Mesendoderm (in vitro differentiated cells): ENCODE data around the gene PRKCG.
"Not testable (repeated sequence)": the region's sequence is repeated elsewhere in the genome, so short reads cannot be mapped to it uniquely, and the experiment has no call there.

Source experiments
- DNase-seq: peaks from one replicate; pipeline ENCODE4 v3.0.0; 2013
- H2AK5ac ChIP-seq: 2 replicates; pipeline ENCODE4 v1.6.1; 2013; ENCODE audit warnings: low read length, inconsistent platforms
- H2BK120ac ChIP-seq: 2 replicates; pipeline ENCODE4 v1.6.1; 2013; ENCODE audit warnings: low read depth, mild to moderate bottlenecking, low read length, moderate library complexity, mixed read lengths
- H2BK15ac ChIP-seq: replicated peaks from 2 replicates; pipeline ENCODE4 v1.6.1; 2013; ENCODE audit warnings: low read depth, mild to moderate bottlenecking, moderate library complexity
- H2BK5ac ChIP-seq: 2 replicates; pipeline ENCODE4 v1.6.1; 2013; ENCODE audit warnings: low read length, inconsistent platforms
- H3K18ac ChIP-seq: 2 replicates; pipeline ENCODE4 v1.6.1; 2013; ENCODE audit warnings: mild to moderate bottlenecking, low read length, mixed read lengths
- H3K23ac ChIP-seq: one replicate; pipeline ENCODE4 v1.6.1; 2013; ENCODE audit warnings: low read length
- H3K27ac ChIP-seq: 2 replicates; pipeline ENCODE4 v1.5.1; 2013; ENCODE audit warnings: low read depth, mild to moderate bottlenecking, inconsistent platforms, low read length, moderate library complexity
- H3K27me3 ChIP-seq: 2 replicates; pipeline ENCODE4 v1.6.1; 2013; ENCODE audit warnings: low read length, control low read depth, mild to moderate bottlenecking, inconsistent platforms; ENCODE audit not compliant: insufficient read depth, poor library complexity
- H3K36me3 ChIP-seq: 2 replicates; pipeline ENCODE4 v1.6.1; 2013; ENCODE audit warnings: low read length, inconsistent platforms; ENCODE audit not compliant: control insufficient read depth, insufficient read depth
- H3K4ac ChIP-seq: one replicate; pipeline ENCODE4 v1.6.1; 2013; ENCODE audit warnings: low read depth, mild to moderate bottlenecking, low read length, moderate library complexity
- H3K4me1 ChIP-seq: 2 replicates; pipeline ENCODE4 v1.6.1; 2013; ENCODE audit warnings: low read depth, low read length, inconsistent platforms; ENCODE audit not compliant: control insufficient read depth
- H3K4me2 ChIP-seq: 2 replicates; pipeline ENCODE4 v1.6.1; 2013; ENCODE audit warnings: low read length
- H3K4me3 ChIP-seq: 2 replicates; pipeline ENCODE4 v1.5.1; 2013; ENCODE audit warnings: mild to moderate bottlenecking, low read length
- H3K56ac ChIP-seq: one replicate; pipeline ENCODE4 v1.6.1; 2013; ENCODE audit warnings: low read length
- H3K79me1 ChIP-seq: 2 replicates; pipeline ENCODE4 v1.6.1; 2013; ENCODE audit warnings: low read length, inconsistent platforms
- H3K79me2 ChIP-seq: 2 replicates; pipeline ENCODE4 v1.6.1; 2013; ENCODE audit warnings: mild to moderate bottlenecking, low read length; ENCODE audit not compliant: control insufficient read depth, insufficient read depth
- H3K9ac ChIP-seq: 2 replicates; pipeline ENCODE4 v1.6.1; 2013; ENCODE audit warnings: low read length, inconsistent platforms
- H4K5ac ChIP-seq: one replicate; pipeline ENCODE4 v1.6.1; 2013; ENCODE audit warnings: low read length
- H4K8ac ChIP-seq: one replicate; pipeline ENCODE4 v1.6.1; 2013; ENCODE audit warnings: low read depth, mild to moderate bottlenecking, control low read depth, low read length, moderate library complexity
- WGBS: extraction: QIAGEN DNeasy Blood & Tissue Kit; methylation state at CpG from one replicate; pipeline ENCODE4 v1.1.7; 2013; ENCODE audit warnings: low lambda C conversion rate, missing lambda C conversion rate; ENCODE audit not compliant: insufficient coverage; ENCODE audit errors: extremely low coverage; 5-methylcytosine and 5-hydroxymethylcytosine counted together

PRKCG gene

GRCh38 chr19:53868892-53869804, 12.8 kb upstream of the PRKCG start:
- no peaks in the 10 kb centered on the region for H3K27me3 ChIP-seq
- WGBS: no CpG with 5 or more reads among the region's 75 CpGs
- H3K9ac ChIP-seq: peak overlapping the region; percentile 90
- H3K56ac ChIP-seq: peak overlapping the region; percentile 91
- H2BK120ac ChIP-seq: peak overlapping the region; percentile 30
- H3K27ac ChIP-seq: peak overlapping the region; percentile 87
- H3K36me3 ChIP-seq: peaks cover 3% of the 10 kb centered on the region
- H3K4ac ChIP-seq: peak overlapping the region; percentile 94
- H4K8ac ChIP-seq: no peak overlapping the region
- peaks cover 14% of the 10 kb centered on the region for H3K79me2 ChIP-seq
- no peak overlapping the region for H3K23ac ChIP-seq
- peak overlapping the region; percentile 70 for H3K4me2 ChIP-seq
- peak overlapping the region; percentile 86 for H2BK5ac ChIP-seq
- no peak overlapping the region for H4K5ac ChIP-seq
- peak overlapping the region; percentile 86 for H3K4me3 ChIP-seq
- peaks cover 7% of the 10 kb centered on the region for H3K79me1 ChIP-seq
- H2BK15ac ChIP-seq: no peak overlapping the region
- peak overlapping the region; percentile 85 for H3K18ac ChIP-seq
- H2AK5ac ChIP-seq: no peak overlapping the region
- peak; percentile 96 for DNase-seq
- peaks cover 2% of the 10 kb centered on the region for H3K4me1 ChIP-seq

GRCh38 chr19:53869805-53870484, 12.1 kb upstream of the PRKCG start:
- H3K79me1 ChIP-seq: peaks cover 10% of the 10 kb centered on the region
- not testable (repeated sequence) for DNase-seq, H3K23ac ChIP-seq, H4K8ac ChIP-seq, H4K5ac ChIP-seq, H3K36me3 ChIP-seq, H2AK5ac ChIP-seq, H2BK15ac ChIP-seq, H3K27me3 ChIP-seq, H2BK5ac ChIP-seq, H2BK120ac ChIP-seq, H3K4me1 ChIP-seq
- peak overlapping the region; percentile 17 for H3K4ac ChIP-seq
- peak overlapping the region; percentile 90 for H3K9ac ChIP-seq
- H3K18ac ChIP-seq: peak overlapping the region; percentile 85
- H3K27ac ChIP-seq: peak overlapping the region; percentile 7
- H3K79me2 ChIP-seq: peaks cover 14% of the 10 kb centered on the region
- peak overlapping the region; percentile 71 for H3K56ac ChIP-seq
- peak overlapping the region; percentile 53 for H3K4me2 ChIP-seq
- peak overlapping the region; percentile 86 for H3K4me3 ChIP-seq
- WGBS: no CpG with 5 or more reads among the region's 24 CpGs

- H3K27ac ChIP-seq: no peak overlapping the region
- H3K4ac ChIP-seq: no peak overlapping the region
Observed at GRCh38 chr19:53870485-53870844, 11.5 kb upstream of the PRKCG start.

GRCh38 chr19:53871454-53871853, 10.5 kb upstream of the PRKCG start:
- H2BK5ac ChIP-seq: no peak overlapping the region

More at GRCh38 chr19:53870485-53870844, 11.5 kb upstream of the PRKCG start:
- peaks cover 14% of the 10 kb centered on the region for H3K79me2 ChIP-seq
- DNase-seq: peak; percentile 49
- no peak overlapping the region for H3K23ac ChIP-seq
- H3K79me1 ChIP-seq: peaks cover 11% of the 10 kb centered on the region
- H2BK5ac ChIP-seq: no peak overlapping the region
- peak overlapping the region; percentile 6 for H3K9ac ChIP-seq
- H2AK5ac ChIP-seq: no peak overlapping the region
- no peak overlapping the region for H3K18ac ChIP-seq
- no peak overlapping the region for H4K8ac ChIP-seq
- no peak overlapping the region for H2BK15ac ChIP-seq
- WGBS: no CpG with 5 or more reads among the region's 5 CpGs
- H3K27me3 ChIP-seq: no peaks in the 10 kb centered on the region
- H3K4me1 ChIP-seq: peaks cover 2% of the 10 kb centered on the region
- H2BK120ac ChIP-seq: no peak overlapping the region
- no peak overlapping the region for H3K4me3 ChIP-seq
- H3K56ac ChIP-seq: no peak overlapping the region
- H4K5ac ChIP-seq: no peak overlapping the region
- H3K4me2 ChIP-seq: no peak overlapping the region
- H3K36me3 ChIP-seq: peaks cover 3% of the 10 kb centered on the region

GRCh38 chr19:53872762-53873161, 9.2 kb upstream of the PRKCG start:
- Histone ChIP-seq H3K4me2 (no peak overlapping the region), H3K23ac (no peak overlapping the region), H3K56ac (no peak overlapping the region), H3K27me3 (no peaks in the 10 kb centered on the region), H2AK5ac (no peak overlapping the region), H3K27ac (no peak overlapping the region), H3K4ac (no peak overlapping the region), H3K79me2 (peaks cover 14% of the 10 kb centered on the region), H3K79me1 (peaks cover 11% of the 10 kb centered on the region), H2BK5ac (no peak overlapping the region), H4K5ac (no peak overlapping the region), H3K9ac (no peak overlapping the region), H3K4me3 (no peak overlapping the region), H4K8ac (no peak overlapping the region), H2BK120ac (no peak overlapping the region), H2BK15ac (no peak overlapping the region), H3K18ac (no peak overlapping the region), H3K36me3 (peaks cover 3% of the 10 kb centered on the region), H3K4me1 (no peaks in the 10 kb centered on the region)
- no CpG with 5 or more reads among the region's 6 CpGs for WGBS
- DNase-seq: no peak

More at GRCh38 chr19:53871454-53871853, 10.5 kb upstream of the PRKCG start:
- H4K5ac ChIP-seq: no peak overlapping the region
- peaks cover 11% of the 10 kb centered on the region for H3K79me1 ChIP-seq
- H3K36me3 ChIP-seq: peaks cover 3% of the 10 kb centered on the region
- H4K8ac ChIP-seq: no peak overlapping the region
- H3K4me3 ChIP-seq: no peak overlapping the region
- no peaks in the 10 kb centered on the region for H3K27me3 ChIP-seq
- no peak overlapping the region for H3K27ac ChIP-seq
- WGBS: no CpG with 5 or more reads among the region's 7 CpGs
- H3K18ac ChIP-seq: no peak overlapping the region
- no peak overlapping the region for H2AK5ac ChIP-seq
- no peak overlapping the region for H3K9ac ChIP-seq
- no peak for DNase-seq
- no peak overlapping the region for H2BK120ac ChIP-seq
- peaks cover 14% of the 10 kb centered on the region for H3K79me2 ChIP-seq
- H3K56ac ChIP-seq: no peak overlapping the region
- H3K4me1 ChIP-seq: no peaks in the 10 kb centered on the region
- H3K4me2 ChIP-seq: no peak overlapping the region
- no peak overlapping the region for H2BK15ac ChIP-seq
- H3K4ac ChIP-seq: no peak overlapping the region
- H3K23ac ChIP-seq: no peak overlapping the region
